HG03520 (cell line): ENCODE measurements around the gene HELT.
"Not testable (repeated sequence)": the region's sequence is repeated elsewhere in the genome, so short reads cannot be mapped to it uniquely, and the experiment has no call there.

Experiments
- ATAC-seq: cut with Tn5 transposase; IDR thresholded peaks from one replicate; pipeline ENCODE4 v1.9.1; 2021; ENCODE audit warnings: mild to moderate bottlenecking, moderate library complexity; ENCODE audit not compliant: unreplicated experiment

Gene HELT

DNA sequence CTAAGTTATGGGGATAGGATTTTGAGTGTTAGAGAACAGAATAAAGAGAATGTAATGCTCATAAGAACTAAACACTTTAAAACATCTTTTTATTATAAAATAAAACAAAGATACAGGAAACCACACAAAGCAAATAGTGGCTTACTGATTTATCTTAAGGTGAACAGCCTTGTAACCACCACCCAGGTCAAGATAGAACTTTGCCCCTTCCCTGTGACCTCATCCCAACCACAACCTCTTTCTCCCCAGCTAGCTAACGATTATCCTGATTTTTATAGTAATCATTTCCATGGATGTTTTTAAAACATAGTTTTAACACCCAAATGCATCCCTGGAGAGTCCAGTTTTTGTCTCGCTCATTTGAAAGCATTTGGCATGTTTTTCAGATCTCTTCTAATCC lies 17.0 kb downstream of the HELT start:
- ATAC-seq: no peak

DNA sequence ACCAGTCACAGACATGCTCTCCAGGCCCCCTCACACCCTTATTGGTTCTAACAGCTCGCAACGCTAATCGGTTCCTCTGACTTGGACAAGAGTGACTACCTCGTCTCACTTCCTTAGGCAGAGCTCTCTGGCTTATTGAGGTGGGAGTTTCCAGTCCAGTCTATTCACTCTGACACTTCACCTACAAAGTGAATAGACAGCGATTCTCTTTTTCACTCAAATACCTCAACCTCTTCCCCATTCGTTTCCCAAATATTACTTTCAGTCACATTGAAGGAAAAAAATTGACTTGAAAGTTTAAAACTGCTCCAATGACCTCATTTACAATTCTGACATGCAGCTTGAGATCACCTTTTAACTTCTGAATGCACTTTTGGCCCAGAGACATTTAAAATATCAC lies 17.7 kb downstream of the HELT start:
- ATAC-seq: no peak

DNA sequence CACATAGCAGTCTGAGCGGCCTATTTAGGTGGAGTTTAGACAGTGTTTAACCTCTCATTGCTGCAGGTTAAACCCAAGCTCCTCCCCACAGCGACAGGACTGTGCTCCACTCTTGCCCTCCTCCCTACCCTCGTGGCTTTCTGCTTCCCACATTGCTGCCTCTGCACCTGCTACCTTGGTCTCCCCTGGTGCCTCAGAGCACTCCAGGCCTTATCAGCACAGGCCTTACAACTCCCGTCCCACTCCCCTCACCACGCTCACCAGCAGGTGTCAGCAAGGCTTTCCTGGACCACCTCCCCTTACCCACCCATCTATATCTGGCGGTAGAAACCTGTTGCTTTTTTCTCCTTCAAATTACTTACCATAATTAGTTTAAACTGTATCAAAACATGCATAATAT lies 18.6 kb downstream of the HELT start:
- ATAC-seq: no peak

DNA sequence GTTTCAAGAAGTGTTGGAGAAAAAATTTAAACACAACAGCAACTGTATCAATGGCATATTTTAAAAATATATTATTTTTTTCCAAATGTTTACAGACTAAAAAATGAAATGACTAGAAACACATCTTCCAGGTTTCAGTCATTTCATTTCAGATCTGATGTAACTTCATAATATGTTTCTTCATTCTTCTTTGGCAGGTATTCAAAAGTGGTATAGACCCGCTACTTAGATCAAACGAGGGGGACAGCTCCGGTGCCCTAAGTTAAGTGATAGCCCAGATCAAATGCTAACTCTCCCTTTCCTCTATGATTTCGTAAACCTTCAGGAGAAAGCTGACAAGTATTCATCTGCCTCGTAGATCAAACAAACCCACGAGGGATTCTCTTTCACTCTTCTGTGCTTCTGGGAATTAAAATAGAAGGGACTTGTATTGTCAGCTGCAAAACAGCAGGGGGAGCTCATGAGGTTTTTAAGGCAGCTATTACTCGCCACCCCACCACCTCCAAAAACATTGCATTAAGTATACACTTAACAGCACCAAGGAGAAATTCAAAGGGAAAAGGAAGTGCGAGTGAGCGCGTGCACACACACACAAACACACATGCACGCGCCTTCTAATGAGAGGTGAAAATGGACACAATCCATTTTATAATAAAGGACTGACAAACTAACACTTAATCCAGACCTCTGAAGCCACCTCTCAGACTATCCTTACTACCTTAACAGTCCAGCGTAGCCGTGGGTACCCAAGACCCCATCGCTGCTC lies 21.4 kb downstream of the HELT start:
- no peak for ATAC-seq

DNA sequence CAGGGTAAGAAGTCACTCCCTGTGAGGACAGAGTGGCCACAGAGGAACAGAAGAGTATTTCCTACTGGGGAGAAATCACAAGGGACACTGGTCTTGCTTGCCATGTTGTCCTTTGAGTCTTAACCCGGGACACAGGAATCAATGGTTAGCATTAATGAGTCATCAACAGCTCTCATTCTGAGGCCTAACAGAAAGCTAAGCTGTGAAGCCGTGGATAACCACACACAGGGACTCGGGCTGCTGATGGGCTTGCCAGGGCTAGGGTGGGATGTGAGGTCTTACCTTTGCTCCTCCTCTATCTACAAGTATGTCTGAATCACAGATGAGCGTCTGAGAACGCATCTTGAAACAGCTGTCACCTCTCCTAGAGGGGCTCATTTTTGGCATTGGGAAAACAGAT lies 22.2 kb downstream of the HELT start:
- ATAC-seq: no peak

DNA sequence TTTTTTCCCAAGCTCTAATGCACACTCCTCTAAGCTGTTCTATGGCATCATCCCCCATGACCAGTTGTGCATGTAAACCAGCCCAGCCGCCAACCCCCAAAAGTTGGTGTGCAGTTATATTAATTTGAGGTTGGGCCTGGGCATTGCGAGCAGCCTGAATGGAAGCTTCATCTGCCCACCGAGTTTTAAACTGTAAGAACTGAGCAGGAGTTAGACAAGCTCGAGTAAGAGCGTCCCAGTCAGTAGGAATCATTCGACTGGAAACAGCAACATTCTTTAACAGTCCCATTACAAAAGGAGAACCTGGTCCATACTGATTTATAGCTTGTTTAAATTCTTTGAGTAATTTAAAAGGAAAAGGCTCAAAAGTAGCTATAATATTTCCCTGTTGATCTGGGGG lies 32.0 kb downstream of the HELT start:
- not testable (repeated sequence) for ATAC-seq

DNA sequence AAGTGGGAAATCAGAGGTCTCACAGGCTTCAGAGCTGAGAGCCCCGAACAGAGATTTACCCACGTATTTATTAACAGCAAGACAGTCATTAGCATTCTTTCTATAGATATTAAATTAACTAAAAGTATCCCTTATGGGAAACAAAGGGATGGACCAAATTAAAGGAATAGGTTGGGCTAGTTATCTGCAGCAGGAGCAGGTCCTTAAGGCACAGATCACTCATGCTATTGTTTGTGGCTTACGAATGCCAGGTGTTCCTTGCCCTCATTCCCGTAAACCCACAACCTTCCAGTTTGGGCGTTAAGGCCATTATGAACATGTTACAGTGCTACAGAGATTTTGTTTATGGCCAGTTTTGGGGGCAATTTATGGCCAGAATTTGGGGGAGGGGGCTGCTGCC lies 33.0 kb downstream of the HELT start:
- not testable (repeated sequence) for ATAC-seq

DNA sequence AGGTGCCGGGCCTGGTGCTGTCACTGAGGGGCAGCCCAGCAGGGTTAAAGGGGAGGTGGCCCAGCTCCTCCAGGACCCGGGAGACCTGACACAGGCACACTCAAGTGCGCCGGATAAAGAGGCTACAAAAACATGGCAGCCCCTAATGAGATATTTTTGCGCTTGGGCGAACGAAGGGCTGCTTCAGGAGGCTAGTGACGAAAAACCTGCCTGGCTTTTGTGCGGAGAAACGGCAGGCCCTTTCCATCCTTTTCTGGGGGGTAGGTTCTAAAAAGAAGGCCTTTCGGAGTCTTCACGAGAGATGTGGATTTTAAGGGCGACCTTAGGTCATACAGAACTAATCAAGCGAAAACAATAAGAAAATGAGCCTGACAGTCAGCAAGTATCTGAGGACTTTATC lies 35.5 kb downstream of the HELT start:
- no peak for ATAC-seq

DNA sequence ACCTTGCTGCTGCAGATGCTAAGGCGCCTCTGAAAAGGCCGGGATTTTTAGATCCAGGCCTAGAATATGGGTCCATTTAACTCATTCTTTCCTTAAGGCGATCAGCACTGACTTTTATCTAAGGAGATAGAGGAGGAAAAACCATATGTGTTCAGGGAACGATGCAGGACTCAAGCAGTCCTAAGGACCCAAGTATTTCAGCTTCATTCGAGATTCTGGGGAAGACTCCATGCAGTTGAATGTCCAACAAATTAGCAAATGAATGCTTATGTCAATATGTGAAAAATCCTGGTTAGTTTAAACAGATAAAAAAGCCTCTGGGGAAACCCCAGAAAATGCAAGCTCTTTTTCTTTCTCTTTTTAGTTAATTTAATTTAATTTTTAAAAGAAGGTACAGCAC lies 36.0 kb downstream of the HELT start:
- ATAC-seq: no peak

DNA sequence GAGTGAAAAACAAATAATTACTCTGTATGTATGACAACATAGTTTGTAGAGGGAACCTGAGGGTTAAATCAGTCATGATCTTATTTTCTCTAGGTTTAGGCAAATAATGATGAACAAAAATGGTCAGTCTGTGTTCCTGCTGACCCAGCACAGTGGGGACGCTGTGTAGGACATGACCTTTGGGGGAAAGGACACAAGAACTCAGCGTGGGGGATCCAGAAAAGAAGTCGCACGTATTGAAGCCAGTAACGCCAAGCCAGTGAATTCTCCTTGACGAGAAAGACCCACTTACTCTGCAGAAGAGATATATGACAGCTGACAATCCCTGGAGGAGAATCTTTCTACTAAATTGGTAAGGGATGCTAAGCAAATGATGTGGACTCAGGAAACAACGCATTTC lies 36.6 kb downstream of the HELT start:
- ATAC-seq: no peak

DNA sequence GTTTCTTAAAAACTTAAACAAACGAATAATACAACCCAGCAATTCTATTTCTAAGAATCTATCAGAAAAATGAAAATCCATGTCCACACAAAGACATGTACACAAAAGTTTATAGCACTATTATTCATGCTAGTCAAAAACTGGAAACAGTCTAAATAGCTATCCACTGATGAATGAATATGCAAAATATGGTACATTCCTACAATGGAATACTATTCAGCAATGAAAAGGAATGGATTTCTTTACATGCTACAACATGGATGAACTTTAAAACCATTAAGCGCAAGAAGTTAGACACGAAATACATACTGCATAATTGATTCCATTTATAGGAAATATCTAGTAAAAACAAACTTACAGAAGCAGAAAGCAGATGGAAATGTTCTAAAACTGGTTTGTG lies 43.3 kb downstream of the HELT start:
- ATAC-seq: no peak

DNA sequence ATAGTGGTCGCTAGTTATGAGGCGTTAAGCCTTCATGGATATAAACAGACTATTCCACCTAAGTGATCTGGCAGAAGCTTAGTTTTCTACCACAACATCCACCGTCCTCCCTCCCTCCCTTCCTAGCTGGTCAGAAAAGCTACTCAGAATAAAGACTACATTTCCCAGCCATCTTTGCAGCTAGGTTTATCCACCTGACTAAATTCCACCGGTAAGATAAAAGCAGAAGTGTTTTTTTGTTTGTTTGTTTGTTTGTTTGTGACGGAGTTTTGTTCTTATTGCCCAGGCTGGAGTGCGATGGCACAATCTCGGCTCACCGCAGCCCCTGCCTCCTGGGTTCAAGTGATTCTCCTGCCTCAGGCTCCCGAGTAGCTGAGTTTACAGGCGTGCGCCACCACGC lies 44.3 kb downstream of the HELT start:
- ATAC-seq: no peak

DNA sequence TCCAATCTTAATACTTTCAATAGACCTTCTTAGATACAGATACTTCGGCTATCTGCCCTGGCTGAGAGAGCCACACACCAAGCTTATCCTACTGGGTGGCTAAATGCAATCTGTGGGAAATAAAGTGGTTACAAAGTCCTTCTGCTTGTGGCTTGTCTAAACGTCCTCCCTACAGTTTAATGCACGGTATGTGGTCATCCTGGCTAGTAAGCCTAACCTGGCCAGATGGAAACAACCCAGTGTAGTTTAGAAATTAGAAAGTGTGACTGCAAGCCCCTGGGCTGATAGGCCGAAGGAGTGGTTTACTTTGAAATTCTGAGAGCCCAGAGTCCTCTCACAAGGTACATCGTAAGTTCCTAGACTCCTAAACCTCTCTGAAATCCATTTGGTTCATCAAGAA lies 47.9 kb downstream of the HELT start:
- no peak for ATAC-seq

DNA sequence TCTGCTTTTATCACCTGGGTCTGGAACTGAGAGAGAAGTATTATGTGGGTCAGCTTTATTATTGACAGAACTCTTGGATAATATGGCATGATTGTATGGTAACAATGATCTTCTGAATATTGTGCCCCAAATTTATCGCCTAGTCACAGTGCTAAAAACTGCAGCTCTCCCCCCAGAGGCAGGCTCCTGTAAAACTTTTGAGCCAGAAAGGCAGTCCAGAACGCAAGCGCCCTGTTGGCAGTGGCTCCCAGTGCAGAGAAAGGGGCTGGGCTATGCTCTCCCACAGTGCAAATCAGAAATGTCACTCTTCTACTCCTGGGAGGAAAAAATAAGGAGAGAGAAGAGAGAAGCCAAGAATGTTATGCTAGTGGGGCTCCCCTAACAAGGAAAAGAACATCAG lies 50.5 kb downstream of the HELT start:
- no peak for ATAC-seq
